Measurements from ENCODE around the gene PRXL2B.

PRXL2B gene

DNA sequence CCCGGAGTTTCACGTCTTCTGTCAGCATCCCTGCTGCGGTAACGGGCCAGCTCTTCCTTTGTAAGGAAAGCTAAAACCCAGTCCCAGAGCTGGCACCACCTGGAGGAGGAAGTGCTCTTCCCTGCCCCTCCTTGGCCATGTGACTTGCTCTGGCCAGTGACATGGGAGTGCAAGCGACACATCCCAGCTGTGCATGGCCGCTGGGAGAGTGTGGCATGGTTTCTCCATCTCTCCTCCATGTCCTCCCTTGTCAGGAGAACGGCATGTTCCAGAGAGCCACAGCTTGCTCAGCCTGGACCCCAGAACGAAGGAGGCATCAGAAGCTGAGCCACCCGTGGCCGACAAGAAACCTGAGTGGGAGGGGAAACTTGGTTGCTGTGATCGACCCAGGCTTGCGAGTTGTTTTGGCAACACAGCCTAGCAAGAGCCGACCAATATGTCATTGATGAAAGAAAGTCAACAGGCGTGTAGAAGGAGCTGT lies 2.7 kb upstream of the PRXL2B start:
- Histone ChIP-seq H3K36me3 (replicated peaks) (no peaks in the 10 kb centered on the region), H3K4me3 (ENCODE audit: low read depth, low read length) (no peak overlapping the region), H3K27ac (no peak overlapping the region), H3K27me3 (replicated peaks) (no peaks in the 10 kb centered on the region)
- no peak for TF ChIP-seq CTCF (IDR thresholded peaks at IDR 0.05; ENCODE audit: low read depth, low read length, missing control alignments)
- DNase-seq, result no peak
- in situ Hi-C loops (cut with HindIII; ENCODE audit: low pct_ligation_motif_present, low sequenced_read_pairs), result no loop called here

DNA sequence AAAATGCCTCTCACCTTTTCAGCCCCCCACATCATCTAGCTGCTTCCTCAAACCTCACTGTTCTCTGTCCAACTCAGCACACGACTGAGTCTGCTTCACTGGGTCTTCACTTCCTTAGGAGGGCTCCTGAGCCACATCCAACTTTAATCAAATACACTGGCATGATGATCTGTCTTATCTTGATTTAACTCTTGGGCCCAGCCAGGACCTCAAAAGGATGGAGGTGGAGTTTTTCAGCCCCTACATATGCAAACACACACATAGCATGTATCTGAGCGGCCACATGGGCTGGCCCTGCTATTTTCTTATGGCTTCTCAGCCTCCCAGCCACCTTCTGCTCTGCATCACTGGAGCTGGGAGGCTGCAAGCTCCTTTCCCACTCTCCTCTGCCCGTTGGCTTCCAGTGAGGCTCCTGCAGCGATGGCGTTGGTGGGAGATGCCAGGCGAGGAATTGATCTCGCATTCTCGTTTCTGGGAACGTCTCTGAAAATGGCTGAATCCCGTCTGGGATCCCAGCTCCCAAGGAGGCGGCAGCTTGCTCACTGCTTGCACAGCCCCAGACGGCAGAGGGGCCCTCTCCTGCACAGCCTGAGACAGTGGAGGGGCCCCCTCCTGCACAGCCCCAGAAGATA lies 1.8 kb upstream of the PRXL2B start:
- H3K4me3 ChIP-seq (ENCODE audit: low read depth, low read length), result peak overlapping the region; percentile 76
- TF ChIP-seq CTCF (IDR thresholded peaks at IDR 0.05; ENCODE audit: low read depth, low read length, missing control alignments), result no peak
- in situ Hi-C loops (cut with HindIII; ENCODE audit: low pct_ligation_motif_present, low sequenced_read_pairs), result no loop called here
- no peaks in the 10 kb centered on the region for H3K27me3 ChIP-seq (replicated peaks)
- H3K27ac ChIP-seq, result no peak overlapping the region
- no peak for DNase-seq
- H3K36me3 ChIP-seq (replicated peaks), result no peaks in the 10 kb centered on the region

- Histone ChIP-seq H3K36me3 (replicated peaks) (no peaks in the 10 kb centered on the region), H3K4me3 (ENCODE audit: low read depth, low read length) (peak overlapping the region; percentile 76), H3K27me3 (replicated peaks) (no peaks in the 10 kb centered on the region), H3K27ac (peak overlapping the region; percentile 2)
- in situ Hi-C loops (cut with HindIII; ENCODE audit: low pct_ligation_motif_present, low sequenced_read_pairs), result no loop called here
- TF ChIP-seq CTCF (IDR thresholded peaks at IDR 0.05; ENCODE audit: low read depth, low read length, missing control alignments), result no peak
- no peak for DNase-seq
These were observed 1.1 kb upstream of the PRXL2B start for GRCh38 chr1:2585318-2586092.

DNA sequence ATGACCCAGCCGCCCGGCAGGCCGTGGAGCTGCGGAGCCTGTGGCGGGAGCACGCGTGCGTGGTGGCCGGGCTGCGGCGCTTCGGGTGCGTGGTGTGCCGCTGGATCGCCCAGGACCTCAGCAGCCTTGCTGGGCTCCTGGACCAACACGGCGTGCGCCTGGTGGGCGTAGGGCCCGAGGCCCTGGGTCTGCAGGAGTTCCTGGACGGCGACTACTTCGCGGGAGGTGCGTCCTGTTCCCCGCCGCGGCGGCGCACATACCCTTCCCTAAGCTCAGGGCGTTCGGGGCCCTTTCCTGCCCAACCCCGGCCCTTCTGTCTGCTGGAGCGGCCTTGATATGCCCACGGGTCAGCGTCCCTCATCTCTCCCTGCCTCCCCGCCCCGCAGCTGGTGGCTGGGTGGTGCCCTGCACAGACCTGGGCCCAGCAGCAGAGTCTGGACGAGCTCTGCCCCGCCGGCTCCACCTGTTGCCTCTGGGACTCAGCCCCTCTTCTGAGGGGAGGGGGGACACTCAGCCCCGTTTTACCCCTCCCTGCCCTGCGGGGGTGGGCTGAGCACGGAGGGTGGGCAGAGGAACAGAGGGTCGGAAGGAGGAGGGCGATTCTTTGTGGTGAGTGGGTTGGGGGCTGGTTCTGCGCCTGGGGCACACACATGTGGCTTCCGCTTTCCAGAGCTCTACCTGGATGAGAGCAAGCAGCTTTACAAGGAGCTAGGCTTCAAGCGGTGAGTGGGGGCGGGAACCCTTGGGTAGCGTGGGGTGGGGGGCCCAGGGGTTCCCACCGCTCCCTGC lies 688 bp downstream of the PRXL2B start:
- Histone ChIP-seq H3K36me3 (replicated peaks) (no peaks in the 10 kb centered on the region), H3K27ac (no peak overlapping the region), H3K4me3 (ENCODE audit: low read depth, low read length) (peak overlapping the region; percentile 79), H3K27me3 (replicated peaks) (no peaks in the 10 kb centered on the region)
- in situ Hi-C loops (cut with HindIII; ENCODE audit: low pct_ligation_motif_present, low sequenced_read_pairs), result no loop called here
- DNase-seq, result no peak
- no peak for TF ChIP-seq CTCF (IDR thresholded peaks at IDR 0.05; ENCODE audit: low read depth, low read length, missing control alignments)

- Histone ChIP-seq H3K36me3 (replicated peaks) (no peaks in the 10 kb centered on the region), H3K4me3 (ENCODE audit: low read depth, low read length) (peak overlapping the region; percentile 79), H3K27me3 (replicated peaks) (no peaks in the 10 kb centered on the region), H3K27ac (no peak overlapping the region)
- TF ChIP-seq CTCF (IDR thresholded peaks at IDR 0.05; ENCODE audit: low read depth, low read length, missing control alignments), result no peak
- in situ Hi-C loops (cut with HindIII; ENCODE audit: low pct_ligation_motif_present, low sequenced_read_pairs), result no loop called here
- no peak for DNase-seq
These were observed 1.4 kb downstream of the PRXL2B start for GRCh38 chr1:2587860-2588571.
